Stomach smooth muscle (tissue), 2 donors: ENCODE results near the gene ZNF469.

ENCODE experiments used
- H3K27ac ChIP-seq: one replicate; pipeline ENCODE4 v1.7.0; 2013; ENCODE audit warnings: mild to moderate bottlenecking, low read length, inconsistent platforms
- H3K27me3 ChIP-seq, 2 donors: one replicate each; pipeline ENCODE4 v1.7.0; 2013; ENCODE audit warnings: low read length in 2 of 2; ENCODE audit not compliant: insufficient read depth in 2 of 2, control insufficient read depth in 1 of 2
- H3K36me3 ChIP-seq, 2 donors: one replicate each; pipeline ENCODE4 v1.7.0; 2013; ENCODE audit warnings: low read length in 2 of 2; ENCODE audit not compliant: control insufficient read depth in 2 of 2, insufficient read depth in 2 of 2
- H3K4me1 ChIP-seq: one replicate; pipeline ENCODE4 v1.7.0; 2013; ENCODE audit warnings: low read length; ENCODE audit not compliant: control insufficient read depth, insufficient read depth
- H3K4me3 ChIP-seq, 2 donors: one replicate each; pipeline ENCODE4 v1.7.0; 2013; ENCODE audit warnings: low read length in 2 of 2
- H3K9ac ChIP-seq, 2 donors: one replicate each; pipeline ENCODE4 v1.7.0; 2013; ENCODE audit warnings: low read length in 2 of 2, mild to moderate bottlenecking in 1 of 2
- H3K9me3 ChIP-seq, 2 donors: one replicate each; pipeline ENCODE4 v1.7.0; 2013; ENCODE audit warnings: low read length in 2 of 2; ENCODE audit not compliant: control insufficient read depth in 2 of 2
- donor health status: healthy.
- donor health status: Pancreatic carcinoma.

Gene ZNF469

GRCh38 chr16:88373927-88374492 lies 8.7 kb upstream of the ZNF469 start:
- Histone ChIP-seq H3K4me3 (no peak overlapping the region), H3K9ac (no peak overlapping the region), H3K36me3 (no peaks in the 10 kb centered on the region), H3K27ac (no peak overlapping the region), H3K27me3 (peaks cover 3 to 8% of the 10 kb centered on the region in 2 donors), H3K4me1 (no peaks in the 10 kb centered on the region), H3K9me3 (no peaks in the 10 kb centered on the region)

GRCh38 chr16:88374736-88375135 lies 8.0 kb upstream of the ZNF469 start:
- no peak overlapping the region for H3K27ac ChIP-seq
- H3K36me3 ChIP-seq = no peaks in the 10 kb centered on the region
- peaks cover 6 to 8% of the 10 kb centered on the region in 2 donors for H3K27me3 ChIP-seq
- no peaks in the 10 kb centered on the region for H3K9me3 ChIP-seq
- H3K4me3 ChIP-seq = no peak overlapping the region
- H3K4me1 ChIP-seq = no peaks in the 10 kb centered on the region
- H3K9ac ChIP-seq = no peak overlapping the region

- H3K4me1 ChIP-seq = no peaks in the 10 kb centered on the region
- no peak overlapping the region for H3K27ac ChIP-seq
- no peak overlapping the region for H3K9ac ChIP-seq
- H3K27me3 ChIP-seq = peaks cover 8 to 13% of the 10 kb centered on the region in 2 donors
- H3K4me3 ChIP-seq = no peak overlapping the region
- H3K9me3 ChIP-seq = no peaks in the 10 kb centered on the region
- H3K36me3 ChIP-seq = no peaks in the 10 kb centered on the region
Observed at GRCh38 chr16:88375236-88375975, 7.4 kb upstream of the ZNF469 start.

- H3K9me3 ChIP-seq = no peaks in the 10 kb centered on the region
- H3K9ac ChIP-seq = no peak overlapping the region
- no peaks in the 10 kb centered on the region for H3K4me1 ChIP-seq
- H3K27ac ChIP-seq = no peak overlapping the region
- peaks cover 8 to 17% of the 10 kb centered on the region in 2 donors for H3K27me3 ChIP-seq
- H3K4me3 ChIP-seq = no peak overlapping the region
- H3K36me3 ChIP-seq = no peaks in the 10 kb centered on the region
Observed at GRCh38 chr16:88375996-88376834, 6.5 kb upstream of the ZNF469 start.

- H3K4me1 ChIP-seq = no peaks in the 10 kb centered on the region
- no peaks in the 10 kb centered on the region for H3K36me3 ChIP-seq
- H3K27ac ChIP-seq = no peak overlapping the region
- H3K9me3 ChIP-seq = no peaks in the 10 kb centered on the region
- peaks cover 10 to 20% of the 10 kb centered on the region in 2 donors for H3K27me3 ChIP-seq
- H3K9ac ChIP-seq = no peak overlapping the region
- H3K4me3 ChIP-seq = no peak overlapping the region
Observed at GRCh38 chr16:88376835-88377726, 5.7 kb upstream of the ZNF469 start.

- Histone ChIP-seq H3K4me3 (no peak overlapping the region), H3K27ac (no peak overlapping the region), H3K27me3 (peaks cover 18 to 24% of the 10 kb centered on the region in 2 donors), H3K9ac (no peak overlapping the region), H3K9me3 (no peaks in the 10 kb centered on the region), H3K4me1 (no peaks in the 10 kb centered on the region), H3K36me3 (no peaks in the 10 kb centered on the region)
Observed at GRCh38 chr16:88377961-88378360, 4.8 kb upstream of the ZNF469 start.

GRCh38 chr16:88378401-88378800 lies 4.4 kb upstream of the ZNF469 start:
- Histone ChIP-seq H3K9me3 (no peaks in the 10 kb centered on the region), H3K9ac (no peak overlapping the region), H3K27me3 (peaks cover 18 to 23% of the 10 kb centered on the region in 2 donors), H3K27ac (no peak overlapping the region), H3K36me3 (no peaks in the 10 kb centered on the region), H3K4me1 (no peaks in the 10 kb centered on the region), H3K4me3 (no peak overlapping the region)

GRCh38 chr16:88378836-88379693 lies 3.7 kb upstream of the ZNF469 start:
- peaks cover 22 to 24% of the 10 kb centered on the region in 2 donors for H3K27me3 ChIP-seq
- H3K9me3 ChIP-seq = no peaks in the 10 kb centered on the region
- H3K9ac ChIP-seq = no peak overlapping the region
- no peaks in the 10 kb centered on the region for H3K36me3 ChIP-seq
- no peak overlapping the region for H3K4me3 ChIP-seq
- H3K27ac ChIP-seq = no peak overlapping the region
- H3K4me1 ChIP-seq = peaks cover 6% of the 10 kb centered on the region

- Histone ChIP-seq H3K27me3 (peaks cover 23 to 31% of the 10 kb centered on the region in 2 donors), H3K9me3 (no peaks in the 10 kb centered on the region), H3K27ac (no peak overlapping the region), H3K9ac (no peak overlapping the region), H3K36me3 (no peaks in the 10 kb centered on the region), H3K4me3 (no peak overlapping the region), H3K4me1 (peaks cover 6% of the 10 kb centered on the region)
Observed at GRCh38 chr16:88379694-88380040, 3.1 kb upstream of the ZNF469 start.
